Mammary epithelial cell (primary cell): ENCODE data around the gene HECTD1.

ENCODE experiments used
- EZH2 ChIP-seq: IDR thresholded peaks from 2 replicates; pipeline ENCODE4 v1.6.1; 2012; ENCODE audit warnings: low read length, inconsistent platforms, borderline replicate concordance
- TF ChIP-seq, protein P1 (sequence below), 2 donors: IDR thresholded peaks in 1 of 2; conservative IDR thresholded peaks in 1 of 2; 2 replicates each; pipeline ENCODE4 v1.5.1; 2011 to 2012; ENCODE audit warnings: inconsistent platforms in 2 of 2, low read length in 2 of 2, mild to moderate bottlenecking in 2 of 2, control low read depth in 1 of 2, low read depth in 1 of 2; ENCODE audit not compliant: insufficient read depth in 1 of 2; ENCODE audit errors: extremely low read depth in 1 of 2

DNA sequence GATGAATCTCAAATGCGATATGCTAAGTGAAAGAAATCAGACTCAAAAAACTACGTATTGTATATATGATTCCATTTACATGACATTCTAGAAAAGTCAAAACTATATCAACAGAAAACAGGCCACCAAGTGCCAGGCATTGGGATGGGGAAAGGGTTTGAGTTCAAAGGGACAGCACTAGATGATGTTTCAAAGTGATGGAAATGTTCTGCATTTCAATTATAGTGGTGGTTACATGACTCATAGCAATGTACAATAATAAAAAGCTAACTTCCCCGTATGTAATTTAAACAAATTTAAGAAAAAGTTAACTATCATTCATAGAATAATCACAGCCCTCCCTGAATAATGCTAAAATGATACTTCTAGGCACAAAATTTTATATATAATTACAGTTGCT is 13.5 kb downstream of the HECTD1 start:
- TF ChIP-seq, protein P1, sequence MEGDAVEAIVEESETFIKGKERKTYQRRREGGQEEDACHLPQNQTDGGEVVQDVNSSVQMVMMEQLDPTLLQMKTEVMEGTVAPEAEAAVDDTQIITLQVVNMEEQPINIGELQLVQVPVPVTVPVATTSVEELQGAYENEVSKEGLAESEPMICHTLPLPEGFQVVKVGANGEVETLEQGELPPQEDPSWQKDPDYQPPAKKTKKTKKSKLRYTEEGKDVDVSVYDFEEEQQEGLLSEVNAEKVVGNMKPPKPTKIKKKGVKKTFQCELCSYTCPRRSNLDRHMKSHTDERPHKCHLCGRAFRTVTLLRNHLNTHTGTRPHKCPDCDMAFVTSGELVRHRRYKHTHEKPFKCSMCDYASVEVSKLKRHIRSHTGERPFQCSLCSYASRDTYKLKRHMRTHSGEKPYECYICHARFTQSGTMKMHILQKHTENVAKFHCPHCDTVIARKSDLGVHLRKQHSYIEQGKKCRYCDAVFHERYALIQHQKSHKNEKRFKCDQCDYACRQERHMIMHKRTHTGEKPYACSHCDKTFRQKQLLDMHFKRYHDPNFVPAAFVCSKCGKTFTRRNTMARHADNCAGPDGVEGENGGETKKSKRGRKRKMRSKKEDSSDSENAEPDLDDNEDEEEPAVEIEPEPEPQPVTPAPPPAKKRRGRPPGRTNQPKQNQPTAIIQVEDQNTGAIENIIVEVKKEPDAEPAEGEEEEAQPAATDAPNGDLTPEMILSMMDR (conservative IDR thresholded peaks at IDR 0.05 in 1 of 2, IDR thresholded peaks at IDR 0.05 in 1 of 2; ENCODE audit: extremely low read depth in 1 of 2, insufficient read depth in 1 of 2, low read depth in 1 of 2, low read length in 2 of 2), result no peak
- TF ChIP-seq EZH2, result no peak
